ENCODE data around the gene SMYD3. TPM values are rescaled to one million over a fixed set of nuclear protein-coding genes. Genes with fewer than 3 reads are reported as not detected.

SMYD3 gene
- total RNA-seq, 1 donor from 2014 or later, result 34.9 TPM

DNA sequence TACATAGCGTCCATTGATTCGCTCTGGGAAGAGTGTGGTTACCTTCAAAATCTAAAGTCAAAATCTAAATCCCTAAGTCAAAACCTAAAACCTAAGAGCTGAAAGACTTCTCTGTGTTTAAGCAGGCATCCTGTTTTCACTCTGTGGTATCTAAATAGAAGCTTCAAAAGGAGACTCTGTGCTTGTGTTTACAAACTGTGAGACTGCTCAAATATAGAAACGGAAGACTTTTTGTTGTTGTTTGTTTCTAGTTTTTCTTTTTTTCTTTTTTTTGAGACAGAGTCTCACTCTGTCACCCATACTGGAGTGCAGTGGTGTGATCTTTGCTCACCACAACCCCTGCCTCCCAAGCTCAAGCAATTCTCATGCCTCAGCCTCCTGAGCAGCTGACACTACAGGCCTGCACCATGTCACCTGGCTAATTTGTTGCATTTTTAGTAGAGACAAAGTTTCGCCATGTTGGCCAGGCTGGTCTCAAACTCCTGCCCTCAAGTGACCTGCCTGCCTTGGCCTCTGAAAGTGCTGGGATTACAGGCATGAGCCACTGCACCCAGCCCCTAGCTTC lies 425.9 kb downstream of the SMYD3 start:
- no peaks in the 10 kb centered on the region for H3K27me3 Mint-ChIP-seq (ENCODE audit: low read depth)
- no peak for TF ChIP-seq CTCF (IDR thresholded peaks at IDR 0.05; ENCODE audit: unreplicated experiment)
- no peak overlapping the region for H3K27ac Mint-ChIP-seq
- H3K4me1 Mint-ChIP-seq, result peaks cover 14% of the 10 kb centered on the region
- H3K4me3 Mint-ChIP-seq, result no peak overlapping the region
- DNase-seq (ENCODE audit: low spot score in 2 of 2, unreplicated experiment in 2 of 2), result no peak
- H3K36me3 Mint-ChIP-seq, result peaks cover 7% of the 10 kb centered on the region
- peaks cover 15% of the 10 kb centered on the region for H3K9me3 Mint-ChIP-seq

- no peak for TF ChIP-seq CTCF (IDR thresholded peaks at IDR 0.05; ENCODE audit: unreplicated experiment)
- DNase-seq (ENCODE audit: low spot score in 2 of 2, unreplicated experiment in 2 of 2), result no peak
- peaks cover 16% of the 10 kb centered on the region for H3K9me3 Mint-ChIP-seq
- H3K27me3 Mint-ChIP-seq (ENCODE audit: low read depth), result no peaks in the 10 kb centered on the region
- peaks cover 16% of the 10 kb centered on the region for H3K4me1 Mint-ChIP-seq
- H3K36me3 Mint-ChIP-seq, result peaks cover 7% of the 10 kb centered on the region
- no peak overlapping the region for H3K4me3 Mint-ChIP-seq
- H3K27ac Mint-ChIP-seq, result no peak overlapping the region
Measured at GRCh38 chr1:246080031-246080430, 427.0 kb downstream of the SMYD3 start.

- H3K36me3 Mint-ChIP-seq, result peaks cover 11% of the 10 kb centered on the region
- H3K27ac Mint-ChIP-seq, result no peak overlapping the region
- no peak overlapping the region for H3K4me3 Mint-ChIP-seq
- H3K9me3 Mint-ChIP-seq, result peaks cover 19% of the 10 kb centered on the region
- no peak for DNase-seq (ENCODE audit: low spot score in 2 of 2, unreplicated experiment in 2 of 2)
- peaks cover 16% of the 10 kb centered on the region for H3K4me1 Mint-ChIP-seq
- no peak for TF ChIP-seq CTCF (IDR thresholded peaks at IDR 0.05; ENCODE audit: unreplicated experiment)
- H3K27me3 Mint-ChIP-seq (ENCODE audit: low read depth), result no peaks in the 10 kb centered on the region
Measured at GRCh38 chr1:246078888-246079252, 428.2 kb downstream of the SMYD3 start.

- TF ChIP-seq CTCF (IDR thresholded peaks at IDR 0.05; ENCODE audit: unreplicated experiment), result no peak
- peaks cover 12% of the 10 kb centered on the region for H3K4me1 Mint-ChIP-seq
- no peak for DNase-seq (ENCODE audit: low spot score in 2 of 2, unreplicated experiment in 2 of 2)
- H3K27me3 Mint-ChIP-seq (ENCODE audit: low read depth), result no peaks in the 10 kb centered on the region
- H3K4me3 Mint-ChIP-seq, result no peak overlapping the region
- H3K27ac Mint-ChIP-seq, result peak overlapping the region; percentile 28
- peaks cover 16% of the 10 kb centered on the region for H3K9me3 Mint-ChIP-seq
- peaks cover 9% of the 10 kb centered on the region for H3K36me3 Mint-ChIP-seq
Measured at GRCh38 chr1:246078126-246078887, 428.8 kb downstream of the SMYD3 start.

DNA sequence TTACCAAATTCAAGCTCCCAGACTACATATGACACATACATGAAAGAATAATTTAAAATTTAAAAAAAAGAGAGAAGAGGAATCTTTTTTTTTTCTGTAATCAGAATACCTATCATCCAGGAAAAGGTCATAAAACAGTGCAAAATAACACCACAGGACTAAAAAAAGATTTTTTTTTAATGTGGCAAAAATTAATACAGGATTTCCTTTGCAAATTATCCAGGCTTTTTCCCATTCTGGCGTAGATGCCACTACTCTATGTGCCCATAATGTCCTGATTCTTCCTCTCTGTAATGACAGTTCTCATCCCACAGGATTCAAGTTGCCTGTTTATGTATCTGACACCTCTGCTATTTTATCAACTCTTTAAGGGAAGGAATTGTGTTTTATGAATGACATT lies 429.6 kb downstream of the SMYD3 start:
- Mint-ChIP-seq H3K4me1 (peaks cover 9% of the 10 kb centered on the region), H3K4me3 (no peak overlapping the region), H3K27me3 (ENCODE audit: low read depth) (no peaks in the 10 kb centered on the region), H3K9me3 (peaks cover 12% of the 10 kb centered on the region), H3K27ac (no peak overlapping the region), H3K36me3 (peaks cover 8% of the 10 kb centered on the region)
- TF ChIP-seq CTCF (IDR thresholded peaks at IDR 0.05; ENCODE audit: unreplicated experiment), result no peak
- no peak for DNase-seq (ENCODE audit: low spot score in 2 of 2, unreplicated experiment in 2 of 2)

All from mesothelial cell of epicardium (in vitro differentiated cells).